GM21423 (cell line): ENCODE data around the gene CFDP1.
"Not testable (repeated sequence)": the region's sequence is repeated elsewhere in the genome, so short reads cannot be mapped to it uniquely, and the experiment has no call there.

ENCODE experiments used
- ATAC-seq: cut with Tn5 transposase; IDR thresholded peaks from one replicate; pipeline ENCODE4 v1.9.1; 2021; ENCODE audit warnings: mild to moderate bottlenecking, moderate library complexity; ENCODE audit not compliant: unreplicated experiment

Gene CFDP1

GRCh38 chr16:75304521-75305363 is 128.6 kb downstream of the CFDP1 start:
- ATAC-seq, result no peak

- ATAC-seq, result no peak
Measured at GRCh38 chr16:75301804-75302203, 131.5 kb downstream of the CFDP1 start.

- no peak for ATAC-seq
Measured at GRCh38 chr16:75298267-75298666, 135.0 kb downstream of the CFDP1 start.

GRCh38 chr16:75296606-75297005 is 136.7 kb downstream of the CFDP1 start:
- no peak for ATAC-seq

DNA sequence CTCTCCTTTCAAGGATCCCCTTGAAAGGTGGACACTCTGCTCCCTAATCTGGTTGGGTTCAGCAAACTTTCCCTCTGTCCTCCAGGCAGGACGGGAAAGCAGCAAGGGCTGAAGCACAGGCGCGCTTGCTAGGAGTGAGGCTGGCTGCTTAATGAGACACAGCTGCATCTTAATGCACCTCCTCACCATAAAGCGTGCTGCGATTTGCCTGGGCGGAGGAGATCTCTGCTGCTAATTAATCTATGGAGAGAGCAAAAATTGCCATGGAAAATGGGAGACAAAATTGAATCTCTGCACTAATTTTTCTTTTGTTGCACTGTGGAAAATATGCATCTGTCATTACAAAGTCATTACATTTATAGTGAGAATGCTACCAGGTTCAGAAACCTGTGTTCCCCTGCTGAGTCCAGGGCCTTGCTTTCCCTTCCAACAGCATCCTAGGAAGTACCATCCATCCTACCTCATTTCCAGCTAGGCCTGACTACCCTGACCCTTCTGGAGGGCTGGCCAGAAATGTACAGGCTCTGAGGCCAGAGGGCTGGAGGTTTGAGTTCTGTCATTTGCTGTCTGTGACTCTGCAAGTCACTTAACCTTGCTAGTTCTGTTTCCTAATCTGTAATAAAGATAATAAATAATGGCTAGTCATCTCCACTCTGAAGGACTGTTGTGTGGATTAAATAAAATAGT is 138.4 kb downstream of the CFDP1 start:
- ATAC-seq, result no peak

GRCh38 chr16:75293772-75294171 is 139.5 kb downstream of the CFDP1 start:
- no peak for ATAC-seq

DNA sequence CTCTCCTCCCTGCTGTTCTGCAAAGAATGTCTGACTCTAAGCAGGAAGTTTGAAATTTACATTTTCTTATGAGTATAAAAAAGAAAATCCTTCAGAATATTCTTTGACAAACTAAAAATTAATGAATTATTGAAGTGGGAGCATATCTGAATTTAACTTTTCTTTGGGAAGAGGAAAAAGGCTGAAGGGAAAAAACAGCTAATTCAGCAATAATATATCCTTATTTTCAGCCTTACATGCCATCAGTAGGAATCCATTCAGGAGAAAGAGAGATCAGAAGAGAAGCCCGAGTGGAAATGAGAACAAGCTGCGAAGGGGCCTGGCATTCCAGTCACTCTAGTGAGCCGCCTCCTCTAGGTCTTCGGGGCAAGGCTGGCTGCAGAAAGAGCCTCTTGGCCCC is 140.1 kb downstream of the CFDP1 start:
- ATAC-seq, result no peak

GRCh38 chr16:75292691-75293090 is 140.6 kb downstream of the CFDP1 start:
- no peak for ATAC-seq

DNA sequence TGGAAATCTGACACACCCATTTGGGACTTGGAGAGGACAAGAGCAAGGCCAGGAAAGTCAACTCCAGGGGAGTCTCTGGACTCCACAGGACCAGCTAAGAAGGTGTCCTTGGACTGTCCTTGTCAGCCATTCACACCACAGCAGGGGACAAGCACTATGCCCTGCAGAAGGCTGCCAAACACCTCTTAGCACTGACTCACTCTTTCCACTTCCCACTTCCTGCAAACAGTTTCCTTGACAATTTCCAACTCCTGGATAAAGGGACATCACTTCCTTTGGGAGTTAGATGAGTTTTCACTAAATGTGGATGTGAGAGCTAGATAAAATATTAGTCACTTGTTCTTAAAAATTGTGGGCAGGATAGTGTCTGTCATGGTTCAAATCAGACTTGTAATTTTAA is 144.1 kb downstream of the CFDP1 start:
- ATAC-seq, result no peak

DNA sequence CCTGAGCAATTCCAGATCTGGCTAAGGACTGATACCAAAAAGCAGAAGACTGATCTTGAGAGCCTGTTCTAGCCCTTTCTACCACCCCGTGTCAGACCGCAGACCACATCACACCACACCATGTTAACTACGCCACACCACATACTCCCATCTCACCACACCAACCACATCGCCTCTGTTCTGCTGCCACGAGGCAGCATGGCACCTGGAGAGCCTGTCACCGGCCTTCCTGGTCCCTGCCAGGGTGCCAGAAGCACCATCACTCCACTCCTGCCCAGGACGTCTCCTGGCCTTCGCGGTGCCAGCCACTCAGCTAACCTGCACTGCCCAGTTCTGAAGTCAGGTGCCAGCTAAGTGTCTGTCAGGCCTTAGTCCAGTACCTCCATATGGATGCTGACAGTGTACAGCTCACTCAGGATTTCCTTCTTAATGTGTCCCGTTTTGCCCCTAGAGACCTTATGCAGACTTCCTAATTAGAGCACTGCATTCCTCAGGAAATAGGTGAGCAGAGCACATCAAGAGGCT is 144.6 kb downstream of the CFDP1 start:
- no peak for ATAC-seq

DNA sequence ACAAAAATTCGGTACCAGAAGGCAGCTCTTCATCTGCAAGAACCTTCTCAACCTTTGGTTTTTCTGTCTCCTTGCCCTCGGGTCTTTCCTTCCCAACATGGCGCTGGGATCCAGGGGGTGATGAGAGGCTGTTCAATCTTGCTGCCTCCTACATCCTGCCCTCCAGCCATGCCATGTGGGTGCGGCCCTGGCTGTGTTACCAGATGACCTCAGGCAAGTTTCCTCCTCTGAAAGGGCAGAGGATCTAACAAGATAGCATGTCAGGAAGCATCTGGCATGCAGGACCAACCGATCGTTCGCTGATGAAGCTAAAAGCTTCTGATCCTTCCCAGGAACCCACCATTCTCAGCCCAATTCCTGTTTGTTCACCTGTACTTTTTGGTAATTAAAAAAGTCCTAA is 145.1 kb downstream of the CFDP1 start:
- no peak for ATAC-seq

- ATAC-seq, result no peak
Measured at GRCh38 chr16:75287708-75288107, 145.6 kb downstream of the CFDP1 start.

GRCh38 chr16:75286389-75286788 is 146.9 kb downstream of the CFDP1 start:
- no peak for ATAC-seq

DNA sequence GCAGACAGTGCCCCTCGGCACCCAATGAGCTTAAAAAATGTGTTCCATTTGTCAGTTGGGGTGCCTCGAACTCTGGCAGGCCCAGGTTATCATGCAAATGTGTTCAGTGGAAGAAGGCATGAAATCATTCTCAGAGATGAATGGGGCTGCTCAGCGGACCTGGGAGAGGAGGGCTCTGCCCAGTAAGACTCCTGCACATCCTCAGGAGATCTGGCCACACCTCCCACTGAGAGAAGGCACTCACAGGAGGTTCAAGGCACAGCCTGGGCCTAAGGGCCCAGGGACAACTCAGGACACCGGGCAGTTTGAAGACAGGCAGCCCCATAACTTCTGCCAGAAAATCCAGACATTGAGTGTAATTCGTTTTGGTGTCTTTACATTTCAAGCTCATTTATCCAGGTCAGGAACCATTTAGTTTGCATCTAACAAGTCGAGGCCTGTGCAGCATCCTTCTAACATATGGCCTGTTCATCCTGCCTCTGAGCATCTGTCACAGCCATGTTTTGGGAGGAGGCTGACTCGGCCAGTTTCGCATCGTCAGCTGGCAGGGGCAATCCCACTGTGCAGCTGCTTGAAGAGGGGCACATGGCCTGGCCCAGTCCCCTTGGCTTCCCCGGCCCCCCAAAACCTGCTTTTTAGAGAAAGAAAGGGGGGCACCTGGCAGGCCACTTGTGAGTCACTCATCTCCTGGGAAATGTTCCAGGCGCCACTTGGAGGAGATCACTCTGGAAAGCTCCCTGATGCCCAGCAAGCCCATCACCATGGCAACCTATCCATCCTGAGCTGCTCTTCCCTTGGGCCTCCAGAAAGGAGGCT is 150.6 kb downstream of the CFDP1 start:
- ATAC-seq, result no peak

- no peak for ATAC-seq
Measured at GRCh38 chr16:75281826-75282225, 151.5 kb downstream of the CFDP1 start.

DNA sequence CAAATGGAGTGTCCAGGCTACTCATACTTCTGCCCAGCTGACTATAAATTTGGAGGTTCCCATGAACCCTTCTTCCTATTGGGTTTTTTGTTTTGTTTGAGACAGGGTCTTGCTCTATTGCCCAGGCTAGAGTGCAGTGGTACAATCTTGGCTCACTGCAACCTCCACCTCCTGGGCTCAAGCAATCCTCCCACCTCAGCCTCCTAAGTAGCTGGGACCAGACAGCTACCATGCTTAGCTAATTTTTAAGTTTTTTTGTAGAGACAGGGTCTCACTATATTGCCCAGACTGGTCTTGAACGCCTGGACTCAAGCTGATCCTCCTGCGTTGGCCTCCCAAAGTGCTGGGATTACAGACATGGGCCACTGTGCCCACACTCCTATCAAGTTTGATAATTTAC is 152.3 kb downstream of the CFDP1 start:
- ATAC-seq, result not testable (repeated sequence)

- no peak for ATAC-seq
Measured at GRCh38 chr16:75280331-75280804, 152.9 kb downstream of the CFDP1 start.

- no peak for ATAC-seq
Measured at GRCh38 chr16:75279305-75279704, 154.0 kb downstream of the CFDP1 start.

DNA sequence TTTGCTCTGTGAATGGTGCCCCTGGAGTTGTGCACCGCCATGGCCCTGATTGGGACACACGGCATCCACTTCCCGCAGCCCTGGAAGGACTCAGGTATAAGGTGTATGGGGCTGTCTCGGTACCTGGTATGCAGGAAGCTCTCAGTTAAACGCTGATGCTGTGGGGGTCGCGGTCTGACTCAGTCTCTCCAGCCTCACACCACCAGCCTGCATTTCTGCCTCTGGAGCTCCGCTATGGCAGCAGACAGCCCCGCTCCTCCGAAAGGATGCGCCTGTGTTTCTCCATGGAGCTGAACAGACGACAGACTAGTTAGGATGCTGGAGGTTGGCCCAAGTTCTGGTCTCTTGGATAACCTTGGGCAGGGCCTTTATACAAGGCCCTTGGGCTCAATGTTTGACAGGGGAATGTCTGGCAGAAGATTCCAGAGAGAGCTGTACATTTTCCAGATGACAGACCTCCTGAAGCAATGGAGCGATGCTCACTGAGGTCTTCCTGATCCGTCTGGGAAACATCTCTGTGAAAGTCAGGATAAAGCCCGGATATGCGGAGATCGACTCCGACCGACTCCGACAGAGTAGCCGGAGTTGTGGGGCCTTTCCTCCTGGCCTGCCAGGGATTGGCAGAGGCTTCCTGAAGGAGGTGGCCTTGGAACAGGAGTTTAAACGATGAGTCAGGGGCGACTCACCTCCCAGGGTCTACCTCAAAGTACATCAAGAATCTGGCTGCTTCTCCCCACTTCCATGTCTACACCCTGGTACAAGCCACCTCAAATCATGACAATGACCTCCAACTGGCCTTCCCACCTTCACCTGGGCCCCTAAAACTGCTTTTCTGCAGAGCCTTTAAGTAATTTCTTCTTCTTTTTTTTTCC is 160.0 kb downstream of the CFDP1 start:
- no peak for ATAC-seq

DNA sequence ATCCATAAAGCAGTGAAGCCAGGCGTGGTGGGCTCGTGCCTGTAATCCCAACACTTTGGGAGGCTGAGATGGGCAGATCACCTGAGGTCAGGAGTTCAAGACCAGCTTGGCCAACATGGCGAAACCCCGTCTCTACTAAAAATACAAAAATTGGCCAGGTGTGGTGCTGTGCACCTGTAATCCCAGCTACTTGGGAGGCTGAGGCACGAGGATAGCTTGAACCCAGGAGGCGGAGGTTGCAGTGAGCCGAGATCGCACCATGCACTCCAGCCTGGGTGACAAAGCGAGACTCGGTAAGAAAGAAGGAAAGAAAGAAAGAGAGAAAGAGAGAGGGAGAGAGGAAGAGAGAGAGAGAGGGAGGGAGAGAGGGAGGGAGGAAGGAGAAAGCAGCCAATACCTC is 160.7 kb downstream of the CFDP1 start:
- ATAC-seq, result not testable (repeated sequence)
